ENCODE measurements around the gene KIAA1671.

Gene KIAA1671

GRCh38 chr22:25083807-25084200 lies 131.3 kb downstream of the KIAA1671 start:
- H3K9ac ChIP-seq (ENCODE audit: low read length) = no peak overlapping the region
- H3K36me3 ChIP-seq (ENCODE audit: control insufficient read depth, insufficient read depth, low read length) = no peaks in the 10 kb centered on the region
- no peak overlapping the region for H3K4me3 ChIP-seq (ENCODE audit: low read depth, low read length)
- no peaks in the 10 kb centered on the region for H3K27me3 ChIP-seq (ENCODE audit: control insufficient read depth, insufficient read depth, low read length)
- peaks cover 3% of the 10 kb centered on the region; the same call in 1 of the 2 replicates for H3K4me1 ChIP-seq (ENCODE audit: control insufficient read depth, insufficient read depth, low read length)
- no peak overlapping the region for H3K27ac ChIP-seq (ENCODE audit: low read depth, low read length)
- H3K9me3 ChIP-seq (ENCODE audit: control insufficient read depth, insufficient read depth, low read depth, low read length) = no peaks in the 10 kb centered on the region

- Histone ChIP-seq H3K36me3 (ENCODE audit: control insufficient read depth, insufficient read depth, low read length) (no peaks in the 10 kb centered on the region), H3K27ac (ENCODE audit: low read depth, low read length) (no peak overlapping the region), H3K4me3 (ENCODE audit: low read depth, low read length) (no peak overlapping the region), H3K27me3 (ENCODE audit: control insufficient read depth, insufficient read depth, low read length) (no peaks in the 10 kb centered on the region), H3K9me3 (ENCODE audit: control insufficient read depth, insufficient read depth, low read depth, low read length) (no peaks in the 10 kb centered on the region), H3K4me1 (ENCODE audit: control insufficient read depth, insufficient read depth, low read length) (peaks cover 3% of the 10 kb centered on the region; the same call in 1 of the 2 replicates), H3K9ac (ENCODE audit: low read length) (no peak overlapping the region)
These were observed 132.0 kb downstream of the KIAA1671 start for GRCh38 chr22:25084405-25085107.

DNA sequence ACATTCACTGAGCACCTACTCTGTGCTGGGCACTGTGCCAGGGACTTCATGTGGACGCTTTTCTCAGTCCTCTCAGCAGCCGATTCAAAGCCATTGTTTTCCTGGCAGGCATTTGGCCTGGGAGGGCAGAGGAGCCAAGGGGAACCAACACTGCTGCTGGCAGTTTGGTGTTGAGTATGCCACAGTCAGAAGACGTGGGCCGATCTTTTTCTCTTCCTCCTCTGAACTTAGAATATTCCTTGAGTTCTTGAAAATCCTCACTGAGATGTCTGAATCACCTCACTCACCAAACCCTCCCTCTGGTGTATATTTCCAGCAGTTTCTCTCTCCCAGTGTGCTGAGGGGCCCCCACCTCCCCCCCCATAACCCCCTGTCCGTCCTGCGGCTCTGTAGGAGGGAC lies 132.6 kb downstream of the KIAA1671 start:
- Histone ChIP-seq H3K27me3 (ENCODE audit: control insufficient read depth, insufficient read depth, low read length) (no peaks in the 10 kb centered on the region), H3K9ac (ENCODE audit: low read length) (no peak overlapping the region), H3K36me3 (ENCODE audit: control insufficient read depth, insufficient read depth, low read length) (no peaks in the 10 kb centered on the region), H3K9me3 (ENCODE audit: control insufficient read depth, insufficient read depth, low read depth, low read length) (no peaks in the 10 kb centered on the region), H3K27ac (ENCODE audit: low read depth, low read length) (no peak overlapping the region), H3K4me1 (ENCODE audit: control insufficient read depth, insufficient read depth, low read length) (peaks cover 3% of the 10 kb centered on the region; the same call in 1 of the 2 replicates), H3K4me3 (ENCODE audit: low read depth, low read length) (no peak overlapping the region)

- Histone ChIP-seq H3K9ac (ENCODE audit: low read length) (no peak overlapping the region), H3K4me3 (ENCODE audit: low read depth, low read length) (no peak overlapping the region), H3K9me3 (ENCODE audit: control insufficient read depth, insufficient read depth, low read depth, low read length) (no peaks in the 10 kb centered on the region), H3K27ac (ENCODE audit: low read depth, low read length) (no peak overlapping the region), H3K27me3 (ENCODE audit: control insufficient read depth, insufficient read depth, low read length) (no peaks in the 10 kb centered on the region), H3K4me1 (ENCODE audit: control insufficient read depth, insufficient read depth, low read length) (peaks cover 3% of the 10 kb centered on the region; the same call in 1 of the 2 replicates), H3K36me3 (ENCODE audit: control insufficient read depth, insufficient read depth, low read length) (no peaks in the 10 kb centered on the region)
These were observed 133.7 kb downstream of the KIAA1671 start for GRCh38 chr22:25085930-25086901.

GRCh38 chr22:25086902-25087282 lies 134.4 kb downstream of the KIAA1671 start:
- H3K4me3 ChIP-seq (ENCODE audit: low read depth, low read length) = no peak overlapping the region
- no peaks in the 10 kb centered on the region for H3K27me3 ChIP-seq (ENCODE audit: control insufficient read depth, insufficient read depth, low read length)
- H3K36me3 ChIP-seq (ENCODE audit: control insufficient read depth, insufficient read depth, low read length) = no peaks in the 10 kb centered on the region
- H3K9ac ChIP-seq (ENCODE audit: low read length) = no peak overlapping the region
- no peaks in the 10 kb centered on the region for H3K9me3 ChIP-seq (ENCODE audit: control insufficient read depth, insufficient read depth, low read depth, low read length)
- H3K4me1 ChIP-seq (ENCODE audit: control insufficient read depth, insufficient read depth, low read length) = peaks cover 3% of the 10 kb centered on the region; the same call in 1 of the 2 replicates
- no peak overlapping the region for H3K27ac ChIP-seq (ENCODE audit: low read depth, low read length)

DNA sequence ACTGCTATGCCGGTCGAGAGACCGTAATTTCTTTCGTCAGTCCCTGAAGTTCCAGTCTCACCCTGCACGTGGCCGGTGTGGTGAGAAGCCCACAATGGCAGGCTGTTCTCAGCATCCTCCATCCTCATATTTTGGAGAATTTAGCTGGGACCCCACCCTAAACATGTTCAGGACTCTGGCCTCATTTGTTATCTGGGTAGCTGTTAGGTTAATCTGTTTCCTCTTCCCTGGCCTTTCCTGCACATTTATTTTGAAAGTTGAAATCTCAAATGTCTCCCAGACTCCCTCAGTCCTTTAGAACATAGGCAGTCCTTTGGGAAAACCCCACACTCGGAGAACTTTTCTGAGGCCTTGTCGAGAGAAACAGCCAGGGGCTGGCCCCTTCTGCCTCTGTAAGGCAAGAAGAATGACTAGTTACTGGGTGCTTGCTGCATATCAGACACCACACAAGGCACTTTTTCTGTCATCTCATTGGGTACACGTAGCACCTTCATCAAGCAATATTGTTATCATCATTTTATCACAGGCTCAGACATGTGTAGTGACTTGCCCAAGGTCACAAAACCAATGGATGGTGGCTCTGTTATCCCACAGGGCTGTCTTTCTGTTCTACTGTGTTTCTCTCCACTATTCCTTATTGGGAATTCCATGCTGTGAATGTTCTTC lies 137.8 kb downstream of the KIAA1671 start:
- Histone ChIP-seq H3K27me3 (ENCODE audit: control insufficient read depth, insufficient read depth, low read length) (no peaks in the 10 kb centered on the region), H3K27ac (ENCODE audit: low read depth, low read length) (no peak overlapping the region), H3K9me3 (ENCODE audit: control insufficient read depth, insufficient read depth, low read depth, low read length) (no peaks in the 10 kb centered on the region), H3K36me3 (ENCODE audit: control insufficient read depth, insufficient read depth, low read length) (no peaks in the 10 kb centered on the region), H3K9ac (ENCODE audit: low read length) (no peak overlapping the region), H3K4me3 (ENCODE audit: low read depth, low read length) (no peak overlapping the region), H3K4me1 (ENCODE audit: control insufficient read depth, insufficient read depth, low read length) (no peaks in the 10 kb centered on the region)

GRCh38 chr22:25091458-25091857 lies 138.9 kb downstream of the KIAA1671 start:
- Histone ChIP-seq H3K27me3 (ENCODE audit: control insufficient read depth, insufficient read depth, low read length) (no peaks in the 10 kb centered on the region), H3K4me3 (ENCODE audit: low read depth, low read length) (no peak overlapping the region), H3K9me3 (ENCODE audit: control insufficient read depth, insufficient read depth, low read depth, low read length) (no peaks in the 10 kb centered on the region), H3K36me3 (ENCODE audit: control insufficient read depth, insufficient read depth, low read length) (no peaks in the 10 kb centered on the region), H3K9ac (ENCODE audit: low read length) (no peak overlapping the region), H3K4me1 (ENCODE audit: control insufficient read depth, insufficient read depth, low read length) (no peaks in the 10 kb centered on the region), H3K27ac (ENCODE audit: low read depth, low read length) (no peak overlapping the region)

GRCh38 chr22:25092119-25092518 lies 139.6 kb downstream of the KIAA1671 start:
- H3K27ac ChIP-seq (ENCODE audit: low read depth, low read length) = no peak overlapping the region

GRCh38 chr22:25094579-25094978 lies 142.1 kb downstream of the KIAA1671 start:
- H3K4me1 ChIP-seq (ENCODE audit: control insufficient read depth, insufficient read depth, low read length) = peaks cover 8% of the 10 kb centered on the region
- no peaks in the 10 kb centered on the region for H3K9me3 ChIP-seq (ENCODE audit: control insufficient read depth, insufficient read depth, low read depth, low read length)
- no peaks in the 10 kb centered on the region for H3K36me3 ChIP-seq (ENCODE audit: control insufficient read depth, insufficient read depth, low read length)
- no peaks in the 10 kb centered on the region for H3K27me3 ChIP-seq (ENCODE audit: control insufficient read depth, insufficient read depth, low read length)
- no peak overlapping the region for H3K4me3 ChIP-seq (ENCODE audit: low read depth, low read length)
- no peak overlapping the region for H3K9ac ChIP-seq (ENCODE audit: low read length)
- no peak overlapping the region for H3K27ac ChIP-seq (ENCODE audit: low read depth, low read length)

More at GRCh38 chr22:25092119-25092518, 139.6 kb downstream of the KIAA1671 start:
- Histone ChIP-seq H3K4me3 (ENCODE audit: low read depth, low read length) (no peak overlapping the region), H3K4me1 (ENCODE audit: control insufficient read depth, insufficient read depth, low read length) (no peaks in the 10 kb centered on the region), H3K9me3 (ENCODE audit: control insufficient read depth, insufficient read depth, low read depth, low read length) (no peaks in the 10 kb centered on the region), H3K27me3 (ENCODE audit: control insufficient read depth, insufficient read depth, low read length) (no peaks in the 10 kb centered on the region), H3K9ac (ENCODE audit: low read length) (no peak overlapping the region), H3K36me3 (ENCODE audit: control insufficient read depth, insufficient read depth, low read length) (no peaks in the 10 kb centered on the region)

DNA sequence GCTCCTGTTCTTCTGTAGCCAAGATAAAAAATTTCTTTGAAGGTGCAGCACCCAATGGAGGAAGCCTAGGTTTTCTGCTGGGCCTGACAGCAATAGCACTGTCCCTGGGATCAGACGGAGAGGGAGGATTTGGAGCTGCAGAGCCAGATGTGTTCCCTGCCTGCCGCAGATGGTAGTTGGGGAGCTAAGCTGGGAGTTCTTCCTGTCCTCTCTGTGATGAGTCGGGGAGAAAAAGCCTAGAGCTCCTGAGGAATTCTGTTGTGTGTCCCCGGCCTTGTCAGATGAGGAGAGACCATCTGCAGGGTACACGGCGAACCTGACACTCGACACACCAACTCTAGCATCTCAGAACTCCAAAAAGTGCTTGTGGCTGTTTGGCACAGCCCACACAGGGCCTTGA lies 143.4 kb downstream of the KIAA1671 start:
- no peaks in the 10 kb centered on the region for H3K27me3 ChIP-seq (ENCODE audit: control insufficient read depth, insufficient read depth, low read length)
- H3K9me3 ChIP-seq (ENCODE audit: control insufficient read depth, insufficient read depth, low read depth, low read length) = no peaks in the 10 kb centered on the region
- H3K27ac ChIP-seq (ENCODE audit: low read depth, low read length) = no peak overlapping the region
- H3K4me1 ChIP-seq (ENCODE audit: control insufficient read depth, insufficient read depth, low read length) = peaks cover 12% of the 10 kb centered on the region
- H3K4me3 ChIP-seq (ENCODE audit: low read depth, low read length) = no peak overlapping the region
- no peak overlapping the region for H3K9ac ChIP-seq (ENCODE audit: low read length)
- H3K36me3 ChIP-seq (ENCODE audit: control insufficient read depth, insufficient read depth, low read length) = no peaks in the 10 kb centered on the region

Data from HUES6 (cell line).